Central memory CD8-positive, alpha-beta T cell (primary cell): ENCODE measurements around the gene TOM1L1.

ENCODE experiments used
- ATAC-seq: fragments of 150-1000 bp; cut with Tn5 transposase; replicated peaks from 2 replicates; pipeline ENCODE4 v1.10.0; 2022; ENCODE audit warnings: mild to moderate bottlenecking, moderate FRiP score, moderate number of reproducible peaks; ENCODE audit not compliant: poor library complexity, severe bottlenecking; ENCODE audit errors: extremely low read depth
- DNase-seq, 2 donors: peaks; one replicate each; pipeline ENCODE4 v3.0.0; 2021; ENCODE audit warnings: low spot score in 2 of 2
- H3K27ac Mint-ChIP-seq: one replicate; pipeline ENCODE4 v1.8.0; 2022; ENCODE audit warnings: low read depth, mild to moderate bottlenecking, moderate library complexity, mixed read lengths
- H3K27me3 Mint-ChIP-seq: one replicate; pipeline ENCODE4 v1.8.0; 2022; ENCODE audit warnings: mixed read lengths
- H3K36me3 Mint-ChIP-seq: one replicate; pipeline ENCODE4 v1.8.0; 2022; ENCODE audit warnings: mild to moderate bottlenecking, moderate library complexity, mixed read lengths; ENCODE audit not compliant: insufficient read depth
- H3K4me1 Mint-ChIP-seq: one replicate; pipeline ENCODE4 v1.8.0; 2022; ENCODE audit warnings: mixed read lengths
- H3K4me3 Mint-ChIP-seq: one replicate; pipeline ENCODE4 v1.8.0; 2022; ENCODE audit warnings: mild to moderate bottlenecking, moderate library complexity, mixed read lengths
- H3K9me3 Mint-ChIP-seq: one replicate; pipeline ENCODE4 v1.8.0; 2022; ENCODE audit warnings: mixed read lengths

TOM1L1 gene

DNA sequence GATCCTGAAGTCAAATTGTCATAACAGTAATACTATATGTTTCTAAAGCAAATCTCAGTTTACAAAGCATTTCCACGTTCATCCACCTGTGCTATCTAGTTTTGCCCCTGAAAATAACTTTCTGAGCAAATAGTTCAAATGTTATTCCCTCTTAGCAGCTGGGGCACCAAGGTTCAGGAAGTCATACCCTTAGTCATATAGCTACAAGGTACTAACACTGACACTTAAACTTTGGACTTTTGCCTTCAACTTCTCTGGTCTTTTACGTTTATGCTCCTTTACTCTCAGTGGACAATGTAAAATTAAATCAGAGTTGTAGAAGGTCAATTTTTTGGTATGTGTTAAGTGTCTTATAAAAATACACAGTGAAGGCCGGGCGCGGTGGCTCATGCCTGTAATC is 34.8 kb downstream of the TOM1L1 start:
- H3K27me3 Mint-ChIP-seq, result peaks cover 35% of the 10 kb centered on the region
- no peak for DNase-seq
- no peak overlapping the region for H3K4me3 Mint-ChIP-seq
- no peaks in the 10 kb centered on the region for H3K36me3 Mint-ChIP-seq
- H3K4me1 Mint-ChIP-seq, result no peaks in the 10 kb centered on the region
- H3K9me3 Mint-ChIP-seq, result no peaks in the 10 kb centered on the region
- ATAC-seq, result no peak
- no peak overlapping the region for H3K27ac Mint-ChIP-seq

DNA sequence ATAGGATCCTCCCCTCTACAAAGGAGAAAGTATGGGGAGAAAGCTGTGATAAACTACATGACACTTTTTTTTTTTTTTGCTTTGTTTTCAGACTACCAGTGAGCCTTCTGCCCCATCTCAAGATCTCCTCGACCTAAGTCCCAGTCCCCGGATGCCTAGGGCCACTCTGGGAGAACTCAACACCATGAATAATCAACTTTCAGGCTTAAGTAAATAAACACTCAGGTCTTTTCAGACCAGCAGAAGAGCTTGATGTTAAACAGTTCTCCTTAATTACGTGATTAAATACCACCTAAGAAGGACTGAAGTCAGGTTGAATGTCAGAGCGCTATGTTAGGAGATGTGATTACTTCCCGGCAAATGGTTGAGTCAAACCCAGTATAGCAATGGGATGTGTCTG is 36.4 kb downstream of the TOM1L1 start:
- ATAC-seq, result no peak
- no peaks in the 10 kb centered on the region for H3K9me3 Mint-ChIP-seq
- no peaks in the 10 kb centered on the region for H3K4me1 Mint-ChIP-seq
- H3K27me3 Mint-ChIP-seq, result peaks cover 30% of the 10 kb centered on the region
- H3K36me3 Mint-ChIP-seq, result no peaks in the 10 kb centered on the region
- H3K4me3 Mint-ChIP-seq, result no peak overlapping the region
- no peak for DNase-seq
- H3K27ac Mint-ChIP-seq, result no peak overlapping the region

- H3K27ac Mint-ChIP-seq, result no peak overlapping the region
These were observed 36.8 kb downstream of the TOM1L1 start for GRCh38 chr17:54937426-54937825.

GRCh38 chr17:54941285-54941684 is 40.6 kb downstream of the TOM1L1 start:
- DNase-seq (no peak), ATAC-seq (no peak)
- Mint-ChIP-seq H3K9me3 (no peaks in the 10 kb centered on the region), H3K27ac (no peak overlapping the region), H3K4me1 (no peaks in the 10 kb centered on the region), H3K36me3 (no peaks in the 10 kb centered on the region), H3K4me3 (no peak overlapping the region), H3K27me3 (peaks cover 17% of the 10 kb centered on the region)

More at GRCh38 chr17:54937426-54937825, 36.8 kb downstream of the TOM1L1 start:
- Mint-ChIP-seq H3K36me3 (no peaks in the 10 kb centered on the region), H3K4me3 (no peak overlapping the region), H3K4me1 (no peaks in the 10 kb centered on the region), H3K27me3 (peaks cover 26% of the 10 kb centered on the region), H3K9me3 (no peaks in the 10 kb centered on the region)
- DNase-seq, result no peak
- ATAC-seq, result no peak

- ATAC-seq (no peak), DNase-seq (no peak)
- Mint-ChIP-seq H3K27ac (no peak overlapping the region), H3K4me3 (no peak overlapping the region), H3K27me3 (peaks cover 42% of the 10 kb centered on the region), H3K36me3 (no peaks in the 10 kb centered on the region), H3K9me3 (no peaks in the 10 kb centered on the region), H3K4me1 (no peaks in the 10 kb centered on the region)
These were observed 44.1 kb downstream of the TOM1L1 start for GRCh38 chr17:54944796-54945195.

- Mint-ChIP-seq H3K4me3 (no peak overlapping the region), H3K27ac (no peak overlapping the region), H3K36me3 (no peaks in the 10 kb centered on the region), H3K9me3 (no peaks in the 10 kb centered on the region), H3K27me3 (peaks cover 42% of the 10 kb centered on the region), H3K4me1 (no peaks in the 10 kb centered on the region)
- DNase-seq (no peak), ATAC-seq (no peak)
These were observed 44.6 kb downstream of the TOM1L1 start for GRCh38 chr17:54945231-54945630.

- H3K4me3 Mint-ChIP-seq, result no peak overlapping the region
- H3K27ac Mint-ChIP-seq, result no peak overlapping the region
- no peaks in the 10 kb centered on the region for H3K4me1 Mint-ChIP-seq
- H3K36me3 Mint-ChIP-seq, result no peaks in the 10 kb centered on the region
- no peak for ATAC-seq
- peaks cover 42% of the 10 kb centered on the region for H3K27me3 Mint-ChIP-seq
- no peak for DNase-seq
- no peaks in the 10 kb centered on the region for H3K9me3 Mint-ChIP-seq
These were observed 45.0 kb downstream of the TOM1L1 start for GRCh38 chr17:54945671-54946070.

DNA sequence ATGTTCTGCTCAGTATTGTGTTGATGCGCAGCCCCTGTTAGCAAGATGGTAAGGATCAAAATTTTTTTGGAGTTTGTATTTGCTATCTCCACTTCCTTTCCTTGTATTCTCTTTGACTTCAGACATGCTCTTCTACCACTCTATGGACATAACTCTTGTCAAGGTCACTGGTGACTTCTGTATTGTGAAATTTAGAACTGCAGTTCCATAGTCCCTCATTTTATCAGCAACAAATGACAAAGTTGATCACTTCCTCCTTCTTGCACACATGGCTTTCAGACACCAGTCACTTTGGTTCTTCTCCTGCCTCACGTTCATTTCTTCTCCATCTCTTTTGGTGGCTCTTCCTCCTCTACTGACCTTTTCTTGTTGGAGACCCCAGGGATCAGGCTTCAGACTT is 46.7 kb downstream of the TOM1L1 start:
- ATAC-seq, result no peak
- Mint-ChIP-seq H3K36me3 (no peaks in the 10 kb centered on the region), H3K27me3 (peaks cover 42% of the 10 kb centered on the region), H3K4me3 (no peak overlapping the region), H3K4me1 (no peaks in the 10 kb centered on the region), H3K9me3 (no peaks in the 10 kb centered on the region), H3K27ac (no peak overlapping the region)
- no peak for DNase-seq

DNA sequence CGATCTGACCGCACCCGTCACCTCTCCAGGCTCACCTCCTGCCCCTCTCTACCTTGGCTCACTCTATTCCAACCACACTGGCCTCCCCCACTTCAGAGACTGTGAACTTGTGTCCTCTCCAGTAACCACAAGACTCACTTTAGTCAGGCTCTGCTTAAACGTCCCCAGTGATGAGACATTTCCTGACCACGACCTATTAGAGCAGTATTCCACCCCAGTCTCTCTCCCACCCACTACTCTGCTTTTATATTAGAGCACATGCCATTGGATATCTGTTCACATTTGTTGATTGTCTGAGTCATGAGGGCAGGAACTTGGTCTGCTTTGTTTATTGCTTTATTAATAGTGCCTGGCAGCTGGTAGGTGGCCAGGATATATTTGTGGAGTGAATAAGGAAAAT is 47.7 kb downstream of the TOM1L1 start:
- Mint-ChIP-seq H3K27ac (no peak overlapping the region), H3K9me3 (no peaks in the 10 kb centered on the region), H3K36me3 (no peaks in the 10 kb centered on the region), H3K27me3 (peaks cover 42% of the 10 kb centered on the region), H3K4me1 (no peaks in the 10 kb centered on the region), H3K4me3 (no peak overlapping the region)
- ATAC-seq, result no peak
- DNase-seq, result no peak

- ATAC-seq (no peak), DNase-seq (no peak)
- Mint-ChIP-seq H3K9me3 (no peaks in the 10 kb centered on the region), H3K4me3 (no peak overlapping the region), H3K27ac (no peak overlapping the region), H3K4me1 (no peaks in the 10 kb centered on the region), H3K36me3 (no peaks in the 10 kb centered on the region), H3K27me3 (peaks cover 34% of the 10 kb centered on the region)
These were observed 49.5 kb downstream of the TOM1L1 start for GRCh38 chr17:54950116-54950515.

DNA sequence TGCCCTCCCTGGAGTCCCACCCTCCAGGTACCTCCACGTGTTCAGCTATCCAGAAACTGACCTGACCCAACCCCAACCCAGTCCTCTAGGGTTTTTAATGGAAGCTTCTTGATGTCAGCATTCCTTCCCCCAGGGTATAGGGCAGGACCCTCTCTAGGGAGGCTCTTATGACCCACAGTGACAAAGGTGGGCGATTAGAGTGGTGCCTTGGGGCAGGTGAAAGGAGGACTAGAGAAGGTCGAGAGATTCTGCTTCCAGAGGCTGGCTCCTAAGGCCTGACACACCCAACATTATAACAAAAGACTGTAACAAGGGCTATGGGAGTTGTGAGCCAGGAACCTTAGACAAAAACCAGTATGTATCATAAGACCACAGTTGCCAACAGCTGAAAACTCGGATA is 50.6 kb downstream of the TOM1L1 start:
- DNase-seq (no peak), ATAC-seq (no peak)
- no peak overlapping the region for H3K4me3 Mint-ChIP-seq
- no peak overlapping the region for H3K27ac Mint-ChIP-seq
- no peaks in the 10 kb centered on the region for H3K9me3 Mint-ChIP-seq
- H3K36me3 Mint-ChIP-seq, result no peaks in the 10 kb centered on the region
- peaks cover 25% of the 10 kb centered on the region for H3K27me3 Mint-ChIP-seq
- no peaks in the 10 kb centered on the region for H3K4me1 Mint-ChIP-seq

- H3K4me1 Mint-ChIP-seq, result no peaks in the 10 kb centered on the region
- H3K27me3 Mint-ChIP-seq, result no peaks in the 10 kb centered on the region
These were observed 56.1 kb downstream of the TOM1L1 start for GRCh38 chr17:54956791-54957190.

DNA sequence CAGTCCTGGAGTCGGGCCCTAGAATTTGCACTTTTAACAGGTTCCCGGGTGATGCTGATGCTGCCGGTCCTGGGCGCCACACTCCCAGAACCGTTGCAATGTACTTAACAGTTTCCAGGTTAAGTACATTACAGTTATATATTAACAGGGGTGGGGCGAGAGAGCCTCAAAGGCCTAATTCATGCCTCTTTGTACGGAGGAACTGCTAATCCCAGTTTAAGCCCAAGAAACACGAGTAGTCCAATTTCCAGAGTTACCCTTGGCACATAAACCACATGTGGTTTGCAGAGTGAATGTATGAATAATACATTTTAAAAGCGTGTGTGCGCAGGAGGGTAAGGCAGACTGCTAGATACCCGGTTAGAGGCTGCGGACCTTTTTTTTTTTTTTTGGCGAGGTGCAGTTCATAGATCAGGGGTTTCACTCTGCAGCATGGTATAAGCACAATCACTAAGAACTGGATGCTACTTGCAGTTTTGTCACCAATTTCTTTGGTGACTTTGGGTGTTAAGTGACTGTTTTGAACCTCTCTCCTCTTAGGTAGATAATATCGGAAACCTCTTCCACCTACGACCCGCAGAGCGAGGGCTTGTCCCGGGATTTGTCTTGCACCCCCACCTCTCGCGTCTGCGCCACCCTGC is 67.1 kb downstream of the TOM1L1 start:
- Mint-ChIP-seq H3K27ac (no peak overlapping the region), H3K4me1 (peaks cover 22% of the 10 kb centered on the region), H3K27me3 (no peaks in the 10 kb centered on the region), H3K4me3 (no peak overlapping the region), H3K36me3 (peaks cover 18% of the 10 kb centered on the region), H3K9me3 (no peaks in the 10 kb centered on the region)
- ATAC-seq (peak; percentile 37), DNase-seq (no peak)

More at GRCh38 chr17:54956791-54957190, 56.1 kb downstream of the TOM1L1 start:
- ATAC-seq (no peak), DNase-seq (no peak)
- Mint-ChIP-seq H3K36me3 (peaks cover 24% of the 10 kb centered on the region), H3K9me3 (no peaks in the 10 kb centered on the region), H3K27ac (peak overlapping the region; percentile 29), H3K4me3 (no peak overlapping the region)
